ENCODE results near the gene TMEM82. TPM values are rescaled to one million over a fixed set of nuclear protein-coding genes. Genes with fewer than 3 reads are reported as not detected.

Gene TMEM82
- total RNA-seq, 4 donors from 2014 or later, result 0.33 TPM; not detected in 3

- H3K27ac ChIP-seq, result no peak overlapping the region
- TF ChIP-seq POLR2A (IDR thresholded peaks at IDR 0.05) (no peak), CTCF (IDR thresholded peaks at IDR 0.05 in 4 of 5, conservative IDR thresholded peaks at IDR 0.05 in 1 of 5) (no peak)
- H3K4me1 ChIP-seq, result no peaks in the 10 kb centered on the region
- in situ Hi-C loops (cut with MboI; ENCODE audit: low sequenced_read_pairs in 4 of 4), result no loop called here
- no peaks in the 10 kb centered on the region for H3K9me3 ChIP-seq
- DNase-seq, result no peak
- intact Hi-C loops (cut with DNase I; ENCODE audit: low total_unique reads), result no loop called here
- no peaks in the 10 kb centered on the region for H3K36me3 ChIP-seq
- no peaks in the 10 kb centered on the region for H3K27me3 ChIP-seq
- ATAC-seq, result no peak
- no peak overlapping the region for H3K4me3 ChIP-seq
Measured at GRCh38 chr1:15771836-15772515, 29.7 kb downstream of the TMEM82 start.

- DNase-seq, result no peak
- no peak for TF ChIP-seq CTCF (IDR thresholded peaks at IDR 0.05 in 4 of 5, conservative IDR thresholded peaks at IDR 0.05 in 1 of 5)
- no peak for TF ChIP-seq POLR2A (IDR thresholded peaks at IDR 0.05)
- Histone ChIP-seq H3K4me3 (no peak overlapping the region), H3K27me3 (no peaks in the 10 kb centered on the region), H3K9me3 (no peaks in the 10 kb centered on the region), H3K36me3 (no peaks in the 10 kb centered on the region), H3K27ac (no peak overlapping the region), H3K4me1 (no peaks in the 10 kb centered on the region)
- intact Hi-C loops (cut with DNase I; ENCODE audit: low total_unique reads) (no loop called here), in situ Hi-C loops (cut with MboI; ENCODE audit: low sequenced_read_pairs in 4 of 4) (no loop called here)
- no peak for ATAC-seq
Measured at GRCh38 chr1:15775706-15776105, 33.4 kb downstream of the TMEM82 start.

- TF ChIP-seq POLR2A (IDR thresholded peaks at IDR 0.05) (no peak), CTCF (IDR thresholded peaks at IDR 0.05 in 4 of 5, conservative IDR thresholded peaks at IDR 0.05 in 1 of 5) (no peak)
- in situ Hi-C loops (cut with MboI; ENCODE audit: low sequenced_read_pairs in 4 of 4), result no loop called here
Measured at GRCh38 chr1:15777909-15778707, 35.8 kb downstream of the TMEM82 start.

GRCh38 chr1:15785683-15786082 lies 43.4 kb downstream of the TMEM82 start:
- TF ChIP-seq CTCF (IDR thresholded peaks at IDR 0.05 in 4 of 5, conservative IDR thresholded peaks at IDR 0.05 in 1 of 5) (no peak), POLR2A (IDR thresholded peaks at IDR 0.05) (no peak)

More at GRCh38 chr1:15777909-15778707, 35.8 kb downstream of the TMEM82 start:
- DNase-seq, result no peak
- Histone ChIP-seq H3K4me1 (no peaks in the 10 kb centered on the region), H3K9me3 (no peaks in the 10 kb centered on the region), H3K27me3 (no peaks in the 10 kb centered on the region), H3K36me3 (no peaks in the 10 kb centered on the region), H3K27ac (no peak overlapping the region), H3K4me3 (no peak overlapping the region)
- intact Hi-C loops (cut with DNase I; ENCODE audit: low total_unique reads), result no loop called here
- no peak for ATAC-seq

More at GRCh38 chr1:15785683-15786082, 43.4 kb downstream of the TMEM82 start:
- no peaks in the 10 kb centered on the region for H3K9me3 ChIP-seq
- in situ Hi-C loops (cut with MboI; ENCODE audit: low sequenced_read_pairs in 4 of 4), result no loop called here
- DNase-seq, result no peak
- no peaks in the 10 kb centered on the region for H3K27me3 ChIP-seq
- no peak overlapping the region for H3K4me3 ChIP-seq
- no peak overlapping the region for H3K27ac ChIP-seq
- no peak for ATAC-seq
- peaks cover 0 to 3% of the 10 kb centered on the region in 2 donors for H3K4me1 ChIP-seq
- no peaks in the 10 kb centered on the region for H3K36me3 ChIP-seq
- intact Hi-C loops (cut with DNase I; ENCODE audit: low total_unique reads), result no loop called here
